Caco-2 (cell line): ENCODE measurements around the gene LGR6. TPM values are rescaled to one million over a fixed set of nuclear protein-coding genes. Genes with fewer than 3 reads are reported as not detected.

Experiments used
- BruUV-seq: library from RNA; stranded (reverse); fragments of 400-500 nt; replicated peaks from 2 replicates; lab custom pipeline; 2021; lab: Mats Ljungman, UMichigan
- CTCF ChIA-PET: fragments of 300-600 bp; sonication (Branson Sonifier 250); formaldehyde crosslinking; loops from one replicate; lab custom pipeline; 2022; ENCODE audit warnings: antibody characterized with exemption; lab: Charles Lee
- POLR2A ChIA-PET: fragments of 300-600 bp; sonication (Branson Sonifier 250); formaldehyde crosslinking; loops from one replicate; lab custom pipeline; 2022; ENCODE audit warnings: antibody characterized with exemption; lab: Charles Lee
- DNase-seq, 2 experiments: peaks; one replicate each; pipeline versions ENCODE4 v3.0.0 to v3.0.0-alpha.2; 2020 to 2022
- H3K27me3 ChIP-seq: replicated peaks from 2 replicates; pipeline ENCODE4 v1.6.0; 2011; ENCODE audit warnings: low read length; ENCODE audit not compliant: control insufficient read depth, insufficient read depth
- H3K36me3 ChIP-seq: 2 replicates; pipeline ENCODE4 v1.5.1; 2011; ENCODE audit warnings: low read length; ENCODE audit not compliant: control insufficient read depth, insufficient read depth
- H3K4me1 ChIP-seq: fragments of 250-450 bp; sonication (Bioruptor Pico); 2 replicates; pipeline ENCODE4 v1.5.1; 2020; ENCODE audit warnings: mild to moderate bottlenecking
- H3K4me3 ChIP-seq: 2 replicates; pipeline ENCODE4 v1.5.1; 2011; ENCODE audit warnings: low read depth, mild to moderate bottlenecking, control low read depth, low read length
- H3K9me3 ChIP-seq: fragments of 250-450 bp; sonication (Bioruptor Pico); 2 replicates; pipeline ENCODE4 v1.5.1; 2020; ENCODE audit warnings: mild to moderate bottlenecking, moderate library complexity
- H3K27ac Mint-ChIP-seq: one replicate; pipeline ENCODE4 v1.8.0; 2022; ENCODE audit warnings: mixed read lengths; ENCODE audit not compliant: unreplicated experiment
- H3K27me3 Mint-ChIP-seq: one replicate; pipeline ENCODE4 v1.8.0; 2022; ENCODE audit warnings: mixed read lengths; ENCODE audit not compliant: insufficient read depth, unreplicated experiment
- H3K36me3 Mint-ChIP-seq: one replicate; pipeline ENCODE4 v1.8.0; 2022; ENCODE audit warnings: mild to moderate bottlenecking, mixed read lengths; ENCODE audit not compliant: insufficient read depth, unreplicated experiment
- H3K4me1 Mint-ChIP-seq: one replicate; pipeline ENCODE4 v1.8.0; 2022; ENCODE audit warnings: low read depth, mixed read lengths; ENCODE audit not compliant: unreplicated experiment
- H3K4me3 Mint-ChIP-seq: one replicate; pipeline ENCODE4 v1.8.0; 2022; ENCODE audit warnings: mild to moderate bottlenecking, moderate library complexity, mixed read lengths; ENCODE audit not compliant: unreplicated experiment
- H3K9me3 Mint-ChIP-seq: one replicate; pipeline ENCODE4 v1.8.0; 2022; ENCODE audit warnings: mixed read lengths; ENCODE audit not compliant: unreplicated experiment
- intact Hi-C: fragments of 100-400 bp; cut with micrococcal nuclease; formaldehyde crosslinking; loops from one replicate; pipeline ENCODE4 v1.10.0; 2022; ENCODE audit not compliant: unreplicated experiment
- total RNA-seq: library from RNA; stranded (reverse); gene quantifications from 2 replicates; pipeline ENCODE4 v1.2.3, GENCODE V29; 2022
- TF ChIP-seq, protein P1 (sequence below), 2 experiments: fragments of 200-600 bp in 1 of 2; IDR thresholded peaks; 1 replicate in 1 of 2; 2 replicates in 1 of 2; pipeline versions ENCODE4 v1.5.1 to v1.8.0; 2011 to 2022; ENCODE audit warnings: antibody characterized with exemption in 1 of 2, control low read depth in 1 of 2, inconsistent platforms in 1 of 2, low read depth in 1 of 2, low read length in 1 of 2, mild to moderate bottlenecking in 1 of 2, moderate library complexity in 1 of 2; ENCODE audit not compliant: insufficient read depth in 1 of 2, severe bottlenecking in 1 of 2, unreplicated experiment in 1 of 2

Gene LGR6
- total RNA-seq, 1 experiment from 2014 or later: 0.36 TPM

DNA sequence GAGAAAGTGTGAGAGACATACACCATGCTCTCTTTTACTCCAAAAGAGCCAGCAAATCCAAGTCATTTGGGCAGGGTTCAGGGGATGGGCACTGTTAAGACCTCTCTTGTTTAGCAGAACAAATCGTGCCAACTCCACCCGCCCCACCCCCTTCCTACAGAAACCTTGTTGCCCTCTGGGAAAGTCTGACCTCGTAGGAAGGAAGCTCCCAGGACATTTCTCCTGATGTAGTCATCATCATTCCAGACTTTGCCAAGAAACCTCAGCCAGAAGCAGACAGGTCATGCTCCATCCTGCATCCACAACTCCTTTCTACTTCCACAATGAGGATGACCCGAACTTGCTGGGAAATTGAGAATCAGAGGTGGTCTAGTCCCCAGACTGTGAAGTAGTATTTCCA is 90.4 kb downstream of the LGR6 start:
- POLR2A ChIA-PET: no interaction called here
- no TSS peak for BruUV-seq
- Histone ChIP-seq H3K4me3 (no peak overlapping the region), H3K27me3 (no peaks in the 10 kb centered on the region), H3K36me3 (no peaks in the 10 kb centered on the region), H3K9me3 (no peaks in the 10 kb centered on the region), H3K4me1 (no peaks in the 10 kb centered on the region)
- H3K27ac Mint-ChIP-seq: no peak overlapping the region
- H3K4me1 Mint-ChIP-seq: no peaks in the 10 kb centered on the region
- H3K4me3 Mint-ChIP-seq: no peak overlapping the region
- peak in 1 of 2 experiments; percentile 19 for DNase-seq
- CTCF ChIA-PET: no interaction called here
- peaks cover 16% of the 10 kb centered on the region for H3K27me3 Mint-ChIP-seq
- H3K36me3 Mint-ChIP-seq: no peaks in the 10 kb centered on the region
- TF ChIP-seq, protein P1, sequence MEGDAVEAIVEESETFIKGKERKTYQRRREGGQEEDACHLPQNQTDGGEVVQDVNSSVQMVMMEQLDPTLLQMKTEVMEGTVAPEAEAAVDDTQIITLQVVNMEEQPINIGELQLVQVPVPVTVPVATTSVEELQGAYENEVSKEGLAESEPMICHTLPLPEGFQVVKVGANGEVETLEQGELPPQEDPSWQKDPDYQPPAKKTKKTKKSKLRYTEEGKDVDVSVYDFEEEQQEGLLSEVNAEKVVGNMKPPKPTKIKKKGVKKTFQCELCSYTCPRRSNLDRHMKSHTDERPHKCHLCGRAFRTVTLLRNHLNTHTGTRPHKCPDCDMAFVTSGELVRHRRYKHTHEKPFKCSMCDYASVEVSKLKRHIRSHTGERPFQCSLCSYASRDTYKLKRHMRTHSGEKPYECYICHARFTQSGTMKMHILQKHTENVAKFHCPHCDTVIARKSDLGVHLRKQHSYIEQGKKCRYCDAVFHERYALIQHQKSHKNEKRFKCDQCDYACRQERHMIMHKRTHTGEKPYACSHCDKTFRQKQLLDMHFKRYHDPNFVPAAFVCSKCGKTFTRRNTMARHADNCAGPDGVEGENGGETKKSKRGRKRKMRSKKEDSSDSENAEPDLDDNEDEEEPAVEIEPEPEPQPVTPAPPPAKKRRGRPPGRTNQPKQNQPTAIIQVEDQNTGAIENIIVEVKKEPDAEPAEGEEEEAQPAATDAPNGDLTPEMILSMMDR (IDR thresholded peaks at IDR 0.05; ENCODE audit: insufficient read depth in 1 of 2, low read depth in 1 of 2, low read length in 1 of 2, severe bottlenecking in 1 of 2, unreplicated experiment in 1 of 2): no peak
- H3K9me3 Mint-ChIP-seq: no peaks in the 10 kb centered on the region
- intact Hi-C loops: no loop called here

DNA sequence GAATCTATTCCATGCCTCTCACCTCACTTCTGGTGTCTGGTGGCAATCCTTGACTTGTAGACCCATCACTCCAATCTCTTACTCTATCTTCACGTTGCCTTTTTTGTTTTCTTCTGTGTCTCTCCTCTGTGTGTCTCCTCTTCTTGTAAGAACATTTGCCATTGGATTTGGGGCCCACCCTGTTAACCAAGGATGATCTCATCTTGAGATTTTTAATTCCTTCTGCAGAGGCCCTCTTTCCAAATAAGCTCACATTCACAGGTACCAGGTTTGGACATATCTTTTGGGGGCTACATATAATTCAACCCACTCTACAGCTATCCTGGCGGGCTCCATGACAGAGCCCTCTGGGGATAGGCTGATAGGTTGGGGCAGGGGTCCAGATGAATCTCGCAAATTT is 92.3 kb downstream of the LGR6 start:
- ChIA-PET POLR2A (no interaction called here), CTCF (no interaction called here)
- Mint-ChIP-seq H3K4me1 (no peaks in the 10 kb centered on the region), H3K4me3 (no peak overlapping the region), H3K36me3 (no peaks in the 10 kb centered on the region), H3K9me3 (no peaks in the 10 kb centered on the region), H3K27me3 (peaks cover 8% of the 10 kb centered on the region), H3K27ac (no peak overlapping the region)
- no peaks in the 10 kb centered on the region for H3K27me3 ChIP-seq
- no peaks in the 10 kb centered on the region for H3K4me1 ChIP-seq
- no peaks in the 10 kb centered on the region for H3K36me3 ChIP-seq
- H3K9me3 ChIP-seq: no peaks in the 10 kb centered on the region
- no peak overlapping the region for H3K4me3 ChIP-seq
- intact Hi-C loops: no loop called here
- TF ChIP-seq, protein P1 (IDR thresholded peaks at IDR 0.05; ENCODE audit: insufficient read depth in 1 of 2, low read depth in 1 of 2, low read length in 1 of 2, severe bottlenecking in 1 of 2, unreplicated experiment in 1 of 2): no peak
- no TSS peak for BruUV-seq
- DNase-seq: no peak

DNA sequence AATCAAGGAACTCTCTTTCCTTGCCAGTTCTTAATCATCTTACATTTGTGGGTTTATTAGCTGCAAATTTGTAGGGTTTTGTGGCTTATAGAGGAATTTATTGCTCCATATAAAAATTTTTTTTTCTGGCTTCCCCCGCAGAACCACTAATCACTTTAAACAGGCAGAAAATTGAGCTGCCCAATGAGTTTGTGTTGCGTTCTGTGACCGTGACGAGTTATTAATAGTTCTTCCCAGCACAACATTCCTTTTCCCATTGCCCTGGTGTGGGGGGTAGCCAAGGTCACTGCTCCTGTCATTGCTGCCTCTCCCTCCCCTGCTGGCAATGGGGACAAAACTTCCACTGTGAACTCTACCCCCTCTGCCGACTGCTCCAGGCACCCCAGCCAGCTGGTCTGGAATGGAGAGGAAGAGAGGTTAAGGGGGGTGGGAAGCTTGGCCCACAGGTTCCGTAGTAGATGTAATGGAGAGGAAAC is 93.1 kb downstream of the LGR6 start:
- Histone ChIP-seq H3K9me3 (no peaks in the 10 kb centered on the region), H3K4me3 (no peak overlapping the region), H3K27me3 (no peaks in the 10 kb centered on the region), H3K4me1 (no peaks in the 10 kb centered on the region), H3K36me3 (no peaks in the 10 kb centered on the region)
- BruUV-seq: no TSS peak
- Mint-ChIP-seq H3K27ac (no peak overlapping the region), H3K9me3 (no peaks in the 10 kb centered on the region), H3K27me3 (peaks cover 8% of the 10 kb centered on the region), H3K4me3 (no peak overlapping the region), H3K4me1 (no peaks in the 10 kb centered on the region), H3K36me3 (no peaks in the 10 kb centered on the region)
- DNase-seq: no peak
- CTCF ChIA-PET: no interaction called here
- TF ChIP-seq, protein P1 (IDR thresholded peaks at IDR 0.05; ENCODE audit: insufficient read depth in 1 of 2, low read depth in 1 of 2, low read length in 1 of 2, severe bottlenecking in 1 of 2, unreplicated experiment in 1 of 2): no peak
- POLR2A ChIA-PET: no interaction called here
- intact Hi-C loops: no loop called here
